ENCODE data around the gene KCTD4. TPM values are rescaled to one million over a fixed set of nuclear protein-coding genes. Genes with fewer than 3 reads are reported as not detected.

Gene KCTD4
- polyA plus RNA-seq, 1 donor (not counting 4 experiments of a cell fraction or from before 2014, with no cell fraction given), result 0.39 TPM

GRCh38 chr13:45238945-45239795 is 38.3 kb upstream of the KCTD4 start:
- peaks cover 73% of the 10 kb centered on the region for H3K4me1 ChIP-seq (ENCODE audit: control insufficient read depth, extremely low read depth, insufficient read depth, low read length)
- H3K27ac ChIP-seq (ENCODE audit: control insufficient read depth, insufficient read depth, low read length), result peak overlapping the region; percentile 87
- H3K4me3 ChIP-seq (ENCODE audit: control insufficient read depth in 2 of 3, extremely low read depth in 1 of 3, insufficient read depth in 2 of 3, low read depth in 1 of 3, low read length in 3 of 3), result peak overlapping the region in 1 of 3 experiments; percentile 28
- no peaks in the 10 kb centered on the region for H3K9me1 ChIP-seq (ENCODE audit: control insufficient read depth, extremely low read depth, insufficient read depth, low read length)
- H3K79me2 ChIP-seq (ENCODE audit: control insufficient read depth, insufficient read depth, low read length), result peaks cover 42% of the 10 kb centered on the region
- no peak overlapping the region for H2AFZ ChIP-seq (ENCODE audit: control insufficient read depth, low read length)
- no peaks in the 10 kb centered on the region for H3K36me3 ChIP-seq (ENCODE audit: control insufficient read depth in 2 of 2, extremely low read depth in 1 of 2, insufficient read depth in 2 of 2, low read length in 2 of 2)
- TF ChIP-seq CTCF (optimal IDR thresholded peaks at IDR 0.05 in 1 of 3, IDR thresholded peaks at IDR 0.05 in 1 of 3, conservative IDR thresholded peaks at IDR 0.05 in 1 of 3; ENCODE audit: extremely low read depth in 1 of 3, insufficient read depth in 2 of 3, low read length in 3 of 3), result no peak
- TF ChIP-seq EZH2 (IDR thresholded peaks at IDR 0.05; ENCODE audit: low read length), result no peak
- no peaks in the 10 kb centered on the region for H3K9me3 ChIP-seq (ENCODE audit: control insufficient read depth, low read depth, low read length)
- FAIRE-seq, result peak; percentile 84
- dilution Hi-C loops (cut with MboI; ENCODE audit: extremely low pct_ligation_motif_present, low sequenced_read_pairs), result no loop called here
- peak overlapping the region; percentile 36 for H3K9ac ChIP-seq (ENCODE audit: control insufficient read depth, extremely low read depth, insufficient read depth, low read length)
- H3K4me2 ChIP-seq (ENCODE audit: control insufficient read depth, extremely low read depth, insufficient read depth, low read depth, low read length), result peak overlapping the region; percentile 76
- no peaks in the 10 kb centered on the region for H3K27me3 ChIP-seq (ENCODE audit: control insufficient read depth, extremely low read depth, insufficient read depth, low read length)
- no peaks in the 10 kb centered on the region for H4K20me1 ChIP-seq (ENCODE audit: control insufficient read depth, extremely low read depth, insufficient read depth, low read length)
- DNase-seq (ENCODE audit: low read depth, low spot score), result no peak

GRCh38 chr13:45232591-45232990 is 31.7 kb upstream of the KCTD4 start:
- no peak overlapping the region for H3K4me2 ChIP-seq (ENCODE audit: control insufficient read depth, extremely low read depth, insufficient read depth, low read depth, low read length)
- H2AFZ ChIP-seq (ENCODE audit: control insufficient read depth, low read length), result no peak overlapping the region
- H3K27ac ChIP-seq (ENCODE audit: control insufficient read depth, insufficient read depth, low read length), result no peak overlapping the region
- no peak overlapping the region for H3K9ac ChIP-seq (ENCODE audit: control insufficient read depth, extremely low read depth, insufficient read depth, low read length)
- no peaks in the 10 kb centered on the region for H3K27me3 ChIP-seq (ENCODE audit: control insufficient read depth, extremely low read depth, insufficient read depth, low read length)
- H3K4me3 ChIP-seq (ENCODE audit: control insufficient read depth in 2 of 3, extremely low read depth in 1 of 3, insufficient read depth in 2 of 3, low read depth in 1 of 3, low read length in 3 of 3), result no peak overlapping the region
- dilution Hi-C loops (cut with MboI; ENCODE audit: extremely low pct_ligation_motif_present, low sequenced_read_pairs), result no loop called here
- FAIRE-seq (no peak), DNase-seq (ENCODE audit: low read depth, low spot score) (no peak)
- H3K79me2 ChIP-seq (ENCODE audit: control insufficient read depth, insufficient read depth, low read length), result peaks cover 21% of the 10 kb centered on the region
- H4K20me1 ChIP-seq (ENCODE audit: control insufficient read depth, extremely low read depth, insufficient read depth, low read length), result no peaks in the 10 kb centered on the region
- TF ChIP-seq EZH2 (IDR thresholded peaks at IDR 0.05; ENCODE audit: low read length) (no peak), CTCF (optimal IDR thresholded peaks at IDR 0.05 in 1 of 3, IDR thresholded peaks at IDR 0.05 in 1 of 3, conservative IDR thresholded peaks at IDR 0.05 in 1 of 3; ENCODE audit: extremely low read depth in 1 of 3, insufficient read depth in 2 of 3, low read length in 3 of 3) (no peak)
- peaks cover 12% of the 10 kb centered on the region for H3K4me1 ChIP-seq (ENCODE audit: control insufficient read depth, extremely low read depth, insufficient read depth, low read length)
- peaks cover 0 to 3% of the 10 kb centered on the region in 2 experiments for H3K36me3 ChIP-seq (ENCODE audit: control insufficient read depth in 2 of 2, extremely low read depth in 1 of 2, insufficient read depth in 2 of 2, low read length in 2 of 2)
- no peaks in the 10 kb centered on the region for H3K9me3 ChIP-seq (ENCODE audit: control insufficient read depth, low read depth, low read length)
- no peaks in the 10 kb centered on the region for H3K9me1 ChIP-seq (ENCODE audit: control insufficient read depth, extremely low read depth, insufficient read depth, low read length)

Data from keratinocyte (primary cell).